HFFc6 (cell line): ENCODE data around the gene PGRMC1. TPM values are rescaled to one million over a fixed set of nuclear protein-coding genes. Genes with fewer than 3 reads are reported as not detected.

Experiments used
- DNase-seq: peaks from one replicate; pipeline ENCODE4 v3.0.0-alpha.2; 2018
- H3K27ac Mint-ChIP-seq: 2 replicates; pipeline ENCODE4 v1.8.0; 2020; ENCODE audit warnings: mild to moderate bottlenecking, mixed read lengths
- H3K27me3 Mint-ChIP-seq: 2 replicates; pipeline ENCODE4 v1.8.0; 2021; ENCODE audit warnings: mild to moderate bottlenecking, moderate library complexity, mixed read lengths; ENCODE audit not compliant: insufficient read depth
- H3K36me3 Mint-ChIP-seq: 2 replicates; pipeline ENCODE4 v1.8.0; 2021; ENCODE audit warnings: low read depth, mixed read lengths
- H3K4me1 Mint-ChIP-seq: 2 replicates; pipeline ENCODE4 v1.8.0; 2020; ENCODE audit warnings: low read depth, mixed read lengths
- H3K4me3 Mint-ChIP-seq: 2 replicates; pipeline ENCODE4 v1.8.0; 2020; ENCODE audit warnings: mild to moderate bottlenecking, moderate library complexity, mixed read lengths
- H3K9me3 Mint-ChIP-seq: 2 replicates; pipeline ENCODE4 v1.8.0; 2020; ENCODE audit warnings: mild to moderate bottlenecking, mixed read lengths
- total RNA-seq, 6 experiments: library from RNA; stranded (reverse); fragmentation: NEBNext Ultra II Directional; extraction: Animal tissue kit (Norgen Biotek cat#: 25700); gene quantifications; 2 replicates in 1 of 6; 3 replicates in 5 of 6; pipeline ENCODE4 v1.2.3, GENCODE V29; 2021
- TF ChIP-seq, protein P1 (sequence below): fragments of 200-600 bp; sonication (generic); IDR thresholded peaks from 2 replicates; pipeline ENCODE4 v1.5.0; 2021; ENCODE audit warnings: antibody characterized with exemption, mild to moderate bottlenecking

Gene PGRMC1
- total RNA-seq, 6 experiments from 2014 or later = 145 to 161 (median 151) TPM

DNA sequence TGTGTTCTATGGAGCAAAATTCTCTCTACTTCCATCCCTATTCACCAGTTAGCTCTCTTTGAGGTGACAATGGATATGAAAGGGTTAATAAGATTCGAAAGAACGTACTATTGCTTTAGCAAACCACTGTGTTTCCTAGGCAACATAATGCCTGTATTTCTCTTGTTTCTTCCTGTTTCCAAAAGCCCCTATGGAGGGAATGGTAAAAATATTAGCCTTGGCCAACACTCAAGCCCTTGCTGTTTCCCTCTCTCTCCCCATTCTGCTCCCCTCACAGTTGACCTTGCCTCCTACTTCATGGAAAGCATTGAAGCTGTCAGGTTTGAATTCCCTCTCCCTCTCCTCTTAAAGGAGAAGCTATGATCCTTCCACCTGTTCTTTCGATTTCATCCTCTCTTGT, 9.6 kb upstream of the PGRMC1 start:
- peaks cover 1% of the 10 kb centered on the region for H3K27me3 Mint-ChIP-seq
- TF ChIP-seq, protein P1, sequence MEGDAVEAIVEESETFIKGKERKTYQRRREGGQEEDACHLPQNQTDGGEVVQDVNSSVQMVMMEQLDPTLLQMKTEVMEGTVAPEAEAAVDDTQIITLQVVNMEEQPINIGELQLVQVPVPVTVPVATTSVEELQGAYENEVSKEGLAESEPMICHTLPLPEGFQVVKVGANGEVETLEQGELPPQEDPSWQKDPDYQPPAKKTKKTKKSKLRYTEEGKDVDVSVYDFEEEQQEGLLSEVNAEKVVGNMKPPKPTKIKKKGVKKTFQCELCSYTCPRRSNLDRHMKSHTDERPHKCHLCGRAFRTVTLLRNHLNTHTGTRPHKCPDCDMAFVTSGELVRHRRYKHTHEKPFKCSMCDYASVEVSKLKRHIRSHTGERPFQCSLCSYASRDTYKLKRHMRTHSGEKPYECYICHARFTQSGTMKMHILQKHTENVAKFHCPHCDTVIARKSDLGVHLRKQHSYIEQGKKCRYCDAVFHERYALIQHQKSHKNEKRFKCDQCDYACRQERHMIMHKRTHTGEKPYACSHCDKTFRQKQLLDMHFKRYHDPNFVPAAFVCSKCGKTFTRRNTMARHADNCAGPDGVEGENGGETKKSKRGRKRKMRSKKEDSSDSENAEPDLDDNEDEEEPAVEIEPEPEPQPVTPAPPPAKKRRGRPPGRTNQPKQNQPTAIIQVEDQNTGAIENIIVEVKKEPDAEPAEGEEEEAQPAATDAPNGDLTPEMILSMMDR = no peak
- no peaks in the 10 kb centered on the region for H3K9me3 Mint-ChIP-seq
- H3K36me3 Mint-ChIP-seq = no peaks in the 10 kb centered on the region
- H3K4me1 Mint-ChIP-seq = peaks cover 23% of the 10 kb centered on the region
- no peak overlapping the region for H3K27ac Mint-ChIP-seq
- H3K4me3 Mint-ChIP-seq = no peak overlapping the region
- no peak for DNase-seq

DNA sequence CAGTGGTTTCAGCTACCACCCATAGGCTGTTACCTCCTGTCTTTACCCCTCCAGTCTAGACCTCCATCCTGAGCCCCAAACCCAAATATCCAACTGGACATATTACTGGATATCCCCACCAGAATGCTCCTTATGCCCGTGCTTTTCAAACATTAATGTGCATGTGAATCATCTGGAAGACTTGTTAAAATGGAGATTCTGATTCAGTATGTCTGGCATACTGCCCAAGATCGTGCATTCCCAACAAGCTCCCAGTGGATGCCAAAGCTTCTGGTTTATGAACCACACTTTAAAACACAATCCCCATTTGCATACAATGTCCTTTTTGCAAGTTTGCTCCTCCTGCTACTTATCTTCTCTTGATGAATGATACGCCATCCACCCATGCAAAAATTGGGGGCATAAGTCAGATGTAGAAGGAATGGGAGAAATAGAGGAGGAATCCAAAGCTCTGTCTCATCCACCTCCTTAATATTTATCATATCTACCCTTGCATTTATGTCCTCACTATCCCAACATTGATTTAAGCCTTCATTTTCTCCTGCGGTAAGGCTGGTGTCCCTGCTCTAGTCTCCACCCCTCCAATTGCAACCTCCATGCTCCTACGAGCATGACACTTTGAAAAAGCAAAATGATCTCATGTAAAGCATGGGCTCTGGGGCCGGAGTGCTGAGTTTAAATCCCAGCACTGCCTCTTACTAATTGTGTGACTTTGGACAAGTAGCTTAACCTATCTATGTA, 7.4 kb upstream of the PGRMC1 start:
- TF ChIP-seq, protein P1 = no peak
- peak overlapping the region; percentile 10 for H3K4me3 Mint-ChIP-seq
- H3K4me1 Mint-ChIP-seq = peaks cover 23% of the 10 kb centered on the region
- DNase-seq = peak; percentile 85
- H3K36me3 Mint-ChIP-seq = no peaks in the 10 kb centered on the region
- no peak overlapping the region for H3K27ac Mint-ChIP-seq
- peaks cover 3% of the 10 kb centered on the region for H3K27me3 Mint-ChIP-seq
- H3K9me3 Mint-ChIP-seq = no peaks in the 10 kb centered on the region

DNA sequence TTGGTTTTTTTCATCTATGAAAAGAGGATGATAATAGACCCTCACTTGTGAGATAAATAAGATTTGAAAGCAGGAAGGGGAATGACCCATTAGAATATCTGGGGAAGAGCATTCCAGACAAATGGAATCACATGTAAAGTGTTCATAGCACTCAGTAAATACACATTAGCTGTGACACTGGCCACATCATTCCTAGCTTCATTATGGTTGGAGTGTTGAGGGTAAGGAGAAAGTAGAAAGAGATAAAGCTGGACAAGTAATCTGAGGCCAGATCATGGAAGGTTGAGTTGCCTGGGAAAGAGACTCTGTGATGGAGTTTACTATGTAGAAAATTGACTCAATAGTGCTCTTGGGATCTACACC, 6.9 kb upstream of the PGRMC1 start:
- Mint-ChIP-seq H3K27ac (no peak overlapping the region), H3K4me1 (peaks cover 23% of the 10 kb centered on the region), H3K27me3 (peaks cover 3% of the 10 kb centered on the region), H3K9me3 (no peaks in the 10 kb centered on the region), H3K4me3 (peak overlapping the region; percentile 10), H3K36me3 (no peaks in the 10 kb centered on the region)
- no peak for DNase-seq
- TF ChIP-seq, protein P1 = no peak

DNA sequence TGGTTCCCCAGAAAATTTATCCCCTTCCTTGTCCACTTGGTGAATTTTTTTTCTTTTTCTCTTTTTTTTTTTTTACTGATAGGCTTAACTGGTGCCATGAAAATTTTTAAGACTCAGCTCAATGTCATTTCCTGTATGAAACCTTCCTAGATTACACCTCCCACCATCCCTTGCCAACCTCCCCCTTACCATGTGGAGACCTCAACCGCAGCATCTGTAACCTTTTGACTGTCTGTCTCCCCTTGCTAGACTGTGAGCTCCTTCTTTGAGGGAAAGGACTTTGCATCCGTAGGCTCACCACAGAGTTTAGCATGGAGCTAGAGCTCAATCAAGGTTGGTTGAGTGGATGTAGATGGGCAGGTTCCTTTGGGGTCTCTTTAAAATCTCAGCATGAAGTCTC, 5.2 kb upstream of the PGRMC1 start:
- H3K9me3 Mint-ChIP-seq = no peaks in the 10 kb centered on the region
- no peak for DNase-seq
- peaks cover 3% of the 10 kb centered on the region for H3K27me3 Mint-ChIP-seq
- H3K4me1 Mint-ChIP-seq = peaks cover 33% of the 10 kb centered on the region
- no peak overlapping the region for H3K27ac Mint-ChIP-seq
- H3K36me3 Mint-ChIP-seq = no peaks in the 10 kb centered on the region
- H3K4me3 Mint-ChIP-seq = no peak overlapping the region
- TF ChIP-seq, protein P1 = no peak

DNA sequence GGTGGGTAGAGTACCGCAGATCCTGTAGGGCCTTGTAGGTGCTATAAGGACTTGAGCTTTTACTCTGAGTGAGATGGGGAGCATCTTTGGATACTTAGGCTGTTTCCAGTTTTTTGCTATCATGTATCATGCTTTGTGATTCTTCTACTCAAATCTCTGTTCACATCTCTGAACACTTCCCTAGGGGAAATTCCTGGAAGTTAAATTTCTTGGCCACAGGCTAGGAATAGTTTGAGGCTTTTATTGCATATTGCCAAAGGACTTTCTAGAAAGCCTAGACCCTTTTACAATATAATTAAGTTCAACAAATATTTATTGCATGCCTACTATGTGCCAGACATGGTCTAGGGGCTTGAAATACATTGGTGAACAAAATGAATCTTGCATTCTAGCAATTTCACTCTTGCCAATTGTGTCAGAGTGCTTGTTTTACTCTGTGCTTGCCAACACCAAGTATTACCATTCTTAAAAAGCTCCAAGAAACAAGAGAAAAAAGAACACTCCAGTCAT, 4.1 kb upstream of the PGRMC1 start:
- Mint-ChIP-seq H3K36me3 (peaks cover 1% of the 10 kb centered on the region), H3K27me3 (peaks cover 3% of the 10 kb centered on the region), H3K4me1 (peaks cover 34% of the 10 kb centered on the region)

More for the DNA sequence above, 4.1 kb upstream of the PGRMC1 start:
- no peak for DNase-seq
- TF ChIP-seq, protein P1 = no peak
- H3K9me3 Mint-ChIP-seq = no peaks in the 10 kb centered on the region
- H3K27ac Mint-ChIP-seq = no peak overlapping the region
- H3K4me3 Mint-ChIP-seq = no peak overlapping the region
